DND-41 (cell line): ENCODE results near the gene HIGD2A.

ENCODE experiments used
- ATAC-seq: fragments of 200-7000 bp; cut with Tn5 transposase; 3 replicates; pipeline ENCODE4 v1.9.1; 2021; ENCODE audit warnings: low read depth; ENCODE audit not compliant: insufficient read depth
- DNase-seq: peaks from one replicate; pipeline ENCODE4 v3.0.0-alpha.2; 2020
- H2AFZ ChIP-seq: 2 replicates; pipeline ENCODE4 v1.6.0; 2012; ENCODE audit warnings: low read depth, low read length
- H3K27ac ChIP-seq: 2 replicates; pipeline ENCODE4 v1.5.1; 2012; ENCODE audit warnings: low read length, inconsistent platforms
- H3K27me3 ChIP-seq: fragments of 200-600 bp; sonication (generic); 2 replicates; pipeline ENCODE4 v1.6.0; 2012; ENCODE audit warnings: low read length, mild to moderate bottlenecking, inconsistent platforms; ENCODE audit not compliant: insufficient read depth, poor library complexity
- H3K36me3 ChIP-seq: 2 replicates; pipeline ENCODE4 v1.5.1; 2012; ENCODE audit warnings: low read length, inconsistent platforms; ENCODE audit not compliant: insufficient read depth
- H3K4me1 ChIP-seq: 2 replicates; pipeline ENCODE4 v1.5.1; 2012; ENCODE audit warnings: mild to moderate bottlenecking, low read length; ENCODE audit not compliant: insufficient read depth
- H3K4me2 ChIP-seq: 2 replicates; pipeline ENCODE4 v1.6.0; 2012; ENCODE audit warnings: mild to moderate bottlenecking, moderate library complexity, low read length, inconsistent platforms; ENCODE audit not compliant: insufficient read depth
- H3K4me3 ChIP-seq, 2 experiments: fragments of 200-600 bp in 1 of 2; shearing (Covaris generic) in 1 of 2; 2 replicates each; pipeline ENCODE4 v1.5.1; 2012 to 2016; ENCODE audit warnings: inconsistent platforms in 2 of 2, low read length in 2 of 2, mild to moderate bottlenecking in 2 of 2, low read depth in 1 of 2, moderate library complexity in 1 of 2
- H3K79me2 ChIP-seq: 2 replicates; pipeline ENCODE4 v1.6.0; 2012; ENCODE audit warnings: low read length, inconsistent platforms; ENCODE audit not compliant: insufficient read depth
- H3K9ac ChIP-seq: 2 replicates; pipeline ENCODE4 v1.6.0; 2012; ENCODE audit warnings: low read depth, mild to moderate bottlenecking, inconsistent platforms, low read length, moderate library complexity
- H3K9me3 ChIP-seq: 2 replicates; pipeline ENCODE4 v1.5.1; 2012; ENCODE audit warnings: low read length, moderate library complexity, mild to moderate bottlenecking, inconsistent platforms; ENCODE audit not compliant: insufficient read depth, severe bottlenecking
- H4K20me1 ChIP-seq: 2 replicates; pipeline ENCODE4 v1.6.0; 2012; ENCODE audit warnings: low read length; ENCODE audit not compliant: insufficient read depth
- EZH2 ChIP-seq: IDR thresholded peaks from 3 replicates; pipeline ENCODE4 v1.6.1; 2012; ENCODE audit warnings: borderline replicate concordance, low read depth, mild to moderate bottlenecking, moderate library complexity, low read length, inconsistent platforms; ENCODE audit not compliant: severe bottlenecking
- TF ChIP-seq, protein P1 (sequence below): IDR thresholded peaks from 2 replicates; pipeline ENCODE4 v1.5.1; 2012; ENCODE audit warnings: borderline replicate concordance, low read length, moderate library complexity, mild to moderate bottlenecking; ENCODE audit not compliant: poor library complexity, severe bottlenecking; ENCODE audit errors: extremely low read depth

HIGD2A gene

DNA sequence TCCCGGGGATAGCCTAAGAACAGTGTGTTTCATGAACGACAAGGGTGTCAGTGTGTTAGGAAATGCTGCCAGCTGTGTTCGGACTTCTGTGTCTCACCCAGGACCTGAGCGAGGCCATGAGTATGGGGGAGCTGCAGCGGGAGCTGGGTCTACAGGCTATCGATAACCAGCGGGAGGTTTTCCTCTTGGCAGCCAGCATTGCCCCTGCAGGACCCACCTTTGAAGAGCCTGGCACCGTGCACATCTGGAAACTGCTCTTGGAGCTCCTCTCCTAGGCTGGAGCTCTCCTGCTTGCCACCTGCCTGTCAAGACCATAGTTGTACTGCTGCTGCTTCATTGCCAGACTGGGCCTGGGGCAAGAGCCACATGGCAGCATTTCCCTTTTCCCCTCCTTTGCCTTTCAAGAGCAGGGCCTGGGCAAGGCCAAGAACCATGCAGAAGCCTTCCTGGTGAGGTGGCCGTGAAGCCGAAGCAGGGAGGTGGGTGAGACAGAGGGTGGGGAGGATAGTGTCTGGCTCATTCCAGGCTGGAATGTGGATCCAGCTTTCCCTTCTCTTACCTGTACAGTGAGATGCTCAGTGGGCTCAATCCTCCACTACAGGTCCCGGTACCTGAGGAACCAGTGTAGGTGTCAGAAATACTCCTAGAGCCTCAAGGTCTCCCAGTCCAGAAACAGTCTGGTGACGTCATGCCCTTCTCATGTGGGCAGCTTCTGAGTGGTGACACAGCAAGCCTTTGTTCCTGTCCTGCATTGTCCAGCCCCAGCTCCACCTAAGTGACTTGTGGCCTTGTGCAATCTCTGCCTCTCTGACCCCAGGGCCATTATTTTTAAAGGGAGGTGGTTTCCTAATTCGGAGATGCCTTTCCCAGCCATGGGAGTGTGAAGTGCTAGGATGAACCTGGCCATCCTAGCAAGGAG is 16.7 kb upstream of the HIGD2A start:
- Histone ChIP-seq H3K27me3 (no peaks in the 10 kb centered on the region), H3K9ac (no peak overlapping the region), H3K4me2 (no peak overlapping the region), H3K4me3 (no peak overlapping the region), H3K27ac (no peak overlapping the region), H2AFZ (no peak overlapping the region), H3K79me2 (no peaks in the 10 kb centered on the region), H4K20me1 (no peaks in the 10 kb centered on the region), H3K36me3 (no peaks in the 10 kb centered on the region), H3K9me3 (no peaks in the 10 kb centered on the region), H3K4me1 (no peaks in the 10 kb centered on the region)
- DNase-seq (no peak), ATAC-seq (no peak)
- TF ChIP-seq EZH2, result no peak
- TF ChIP-seq, protein P1, sequence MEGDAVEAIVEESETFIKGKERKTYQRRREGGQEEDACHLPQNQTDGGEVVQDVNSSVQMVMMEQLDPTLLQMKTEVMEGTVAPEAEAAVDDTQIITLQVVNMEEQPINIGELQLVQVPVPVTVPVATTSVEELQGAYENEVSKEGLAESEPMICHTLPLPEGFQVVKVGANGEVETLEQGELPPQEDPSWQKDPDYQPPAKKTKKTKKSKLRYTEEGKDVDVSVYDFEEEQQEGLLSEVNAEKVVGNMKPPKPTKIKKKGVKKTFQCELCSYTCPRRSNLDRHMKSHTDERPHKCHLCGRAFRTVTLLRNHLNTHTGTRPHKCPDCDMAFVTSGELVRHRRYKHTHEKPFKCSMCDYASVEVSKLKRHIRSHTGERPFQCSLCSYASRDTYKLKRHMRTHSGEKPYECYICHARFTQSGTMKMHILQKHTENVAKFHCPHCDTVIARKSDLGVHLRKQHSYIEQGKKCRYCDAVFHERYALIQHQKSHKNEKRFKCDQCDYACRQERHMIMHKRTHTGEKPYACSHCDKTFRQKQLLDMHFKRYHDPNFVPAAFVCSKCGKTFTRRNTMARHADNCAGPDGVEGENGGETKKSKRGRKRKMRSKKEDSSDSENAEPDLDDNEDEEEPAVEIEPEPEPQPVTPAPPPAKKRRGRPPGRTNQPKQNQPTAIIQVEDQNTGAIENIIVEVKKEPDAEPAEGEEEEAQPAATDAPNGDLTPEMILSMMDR, result no peak

DNA sequence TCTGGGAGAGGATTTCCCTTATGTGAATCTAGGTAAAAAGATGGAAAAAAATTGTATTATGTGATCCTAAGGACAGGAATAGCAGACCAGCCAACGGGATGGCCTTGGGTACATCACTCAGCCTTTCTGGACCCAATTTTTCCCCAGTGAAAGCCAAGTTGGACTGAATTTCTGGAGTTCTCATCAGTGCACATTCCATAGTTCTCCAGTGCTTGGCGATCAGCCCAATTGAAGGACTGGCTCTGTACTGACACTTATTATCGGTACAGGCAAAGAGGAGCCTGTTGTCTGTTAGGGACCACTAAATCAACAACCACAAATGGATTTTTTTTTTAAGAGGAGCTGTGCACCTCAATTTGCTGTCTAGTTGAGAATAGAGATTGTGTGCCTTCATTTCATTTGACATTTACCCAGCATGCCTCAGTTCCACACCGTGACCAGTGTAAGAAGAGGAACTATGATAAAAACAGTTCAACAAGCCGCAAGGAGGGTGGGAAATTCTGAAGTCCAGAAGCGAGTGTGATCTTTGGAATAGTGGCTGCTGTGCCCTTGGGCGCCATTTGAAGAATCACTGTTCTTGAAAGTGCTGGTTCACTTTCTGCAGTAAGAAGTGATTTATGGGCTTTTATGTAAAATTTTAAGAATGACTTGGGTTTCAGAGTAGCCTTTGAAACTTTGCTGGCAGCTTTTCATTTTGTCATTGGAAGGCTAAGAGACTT is 15.3 kb upstream of the HIGD2A start:
- Histone ChIP-seq H3K27me3 (no peaks in the 10 kb centered on the region), H3K27ac (no peak overlapping the region), H3K4me1 (no peaks in the 10 kb centered on the region), H3K4me2 (no peak overlapping the region), H3K9me3 (no peaks in the 10 kb centered on the region), H3K9ac (no peak overlapping the region), H2AFZ (no peak overlapping the region), H3K36me3 (no peaks in the 10 kb centered on the region), H3K4me3 (no peak overlapping the region), H4K20me1 (no peaks in the 10 kb centered on the region), H3K79me2 (no peaks in the 10 kb centered on the region)
- DNase-seq, result no peak
- ATAC-seq, result no peak
- TF ChIP-seq, protein P1, result no peak
- no peak for TF ChIP-seq EZH2

DNA sequence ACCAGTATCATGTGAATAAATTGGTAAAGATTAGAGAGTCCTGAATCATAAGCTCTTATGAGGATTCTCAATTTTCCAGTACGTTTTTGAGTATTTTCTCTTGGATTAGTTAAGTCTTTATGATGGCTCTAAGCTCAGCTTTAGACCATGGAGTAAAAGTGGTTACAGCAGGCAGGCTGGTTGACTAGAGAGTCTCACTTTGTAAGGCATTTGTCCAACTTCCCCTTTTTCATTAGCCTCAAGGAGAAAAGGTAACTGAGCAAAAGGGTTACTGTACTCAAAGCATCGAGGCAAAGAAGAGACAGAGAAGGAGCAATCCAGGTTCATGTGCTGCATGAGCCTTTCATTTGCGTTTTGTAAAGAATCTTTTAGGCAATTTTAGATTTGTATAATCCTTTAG is 8.7 kb upstream of the HIGD2A start:
- TF ChIP-seq, protein P1, result no peak
- no peak for TF ChIP-seq EZH2
- no peaks in the 10 kb centered on the region for H3K27me3 ChIP-seq
- H3K36me3 ChIP-seq, result peaks cover 38% of the 10 kb centered on the region
- ATAC-seq, result no peak
- no peak overlapping the region for H2AFZ ChIP-seq
- no peaks in the 10 kb centered on the region for H3K9me3 ChIP-seq
- 0 out of 2 replicates have a peak, but pooled peaks cover 5% of the 10 kb centered on the region for H3K79me2 ChIP-seq
- H3K4me3 ChIP-seq, result no peak overlapping the region
- H3K4me2 ChIP-seq, result no peak overlapping the region
- H3K4me1 ChIP-seq, result no peaks in the 10 kb centered on the region
- no peak overlapping the region for H3K27ac ChIP-seq
- DNase-seq, result no peak
- peaks cover 23% of the 10 kb centered on the region; the same call in 1 of the 2 replicates for H4K20me1 ChIP-seq
- no peak overlapping the region for H3K9ac ChIP-seq
